Stimulated activated CD8-positive, alpha-beta memory T cell treated with anti-CD3 and anti-CD28 coated beads, Interleukin-15, amount 100 ng/mL, for 24 hours (primary cell): ENCODE results near the gene SNAI3.

Source experiments
- DNase-seq: peaks from one replicate; pipeline ENCODE4 v3.0.0-alpha.2; 2020; ENCODE audit warnings: low read depth

Gene SNAI3

DNA sequence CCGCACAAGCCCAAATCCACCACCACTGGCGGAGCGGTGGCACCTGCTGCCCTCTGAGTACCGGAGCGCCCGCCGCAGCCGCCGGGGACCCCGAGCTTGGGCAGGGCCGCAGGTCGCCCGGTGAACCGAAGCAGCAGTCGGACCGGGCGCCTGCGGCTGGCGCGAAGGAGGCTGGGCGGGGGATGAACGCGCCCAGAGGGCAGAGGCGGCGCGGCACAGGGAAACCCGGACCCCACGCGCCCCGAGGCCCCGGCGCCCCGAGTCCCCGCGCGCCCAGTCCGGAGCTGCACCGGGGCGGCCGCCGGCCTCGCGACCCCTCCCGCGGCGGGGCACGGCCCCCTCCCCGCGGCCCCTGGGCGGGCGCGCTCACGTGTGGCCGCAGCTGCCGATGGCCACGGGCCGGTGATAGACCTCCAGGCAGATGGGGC, 19.5 kb upstream of the SNAI3 start:
- DNase-seq, result no peak

DNA sequence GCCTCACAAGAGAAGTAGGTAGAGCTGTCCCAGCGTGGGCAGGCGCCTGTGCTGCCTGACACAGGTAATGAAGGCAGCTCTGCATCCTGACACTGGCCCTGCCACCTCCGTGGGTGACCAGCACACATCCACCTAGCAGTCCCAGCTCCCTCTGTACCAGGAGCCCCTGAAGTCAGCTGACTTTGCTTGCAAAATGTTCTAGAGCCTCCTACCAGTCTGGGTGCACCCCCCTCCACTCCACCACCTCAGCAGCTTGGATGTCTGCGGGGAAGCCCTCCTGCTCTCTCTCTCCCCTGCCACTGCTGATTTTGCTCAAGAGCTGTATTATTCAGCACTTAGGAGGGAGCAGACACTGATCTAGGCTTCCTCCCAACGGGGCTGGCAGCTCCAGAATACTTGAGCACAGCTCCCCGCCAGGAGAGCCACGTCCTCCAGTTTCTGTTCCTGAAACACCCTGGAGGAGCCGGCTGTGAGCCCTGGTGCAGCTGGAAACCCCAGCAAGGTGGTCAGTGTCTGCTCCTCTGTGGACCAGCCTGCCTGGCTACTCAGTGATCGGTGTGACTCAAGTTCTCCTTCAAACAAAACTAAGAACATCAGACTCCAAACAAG, 18.9 kb upstream of the SNAI3 start:
- DNase-seq, result no peak

DNA sequence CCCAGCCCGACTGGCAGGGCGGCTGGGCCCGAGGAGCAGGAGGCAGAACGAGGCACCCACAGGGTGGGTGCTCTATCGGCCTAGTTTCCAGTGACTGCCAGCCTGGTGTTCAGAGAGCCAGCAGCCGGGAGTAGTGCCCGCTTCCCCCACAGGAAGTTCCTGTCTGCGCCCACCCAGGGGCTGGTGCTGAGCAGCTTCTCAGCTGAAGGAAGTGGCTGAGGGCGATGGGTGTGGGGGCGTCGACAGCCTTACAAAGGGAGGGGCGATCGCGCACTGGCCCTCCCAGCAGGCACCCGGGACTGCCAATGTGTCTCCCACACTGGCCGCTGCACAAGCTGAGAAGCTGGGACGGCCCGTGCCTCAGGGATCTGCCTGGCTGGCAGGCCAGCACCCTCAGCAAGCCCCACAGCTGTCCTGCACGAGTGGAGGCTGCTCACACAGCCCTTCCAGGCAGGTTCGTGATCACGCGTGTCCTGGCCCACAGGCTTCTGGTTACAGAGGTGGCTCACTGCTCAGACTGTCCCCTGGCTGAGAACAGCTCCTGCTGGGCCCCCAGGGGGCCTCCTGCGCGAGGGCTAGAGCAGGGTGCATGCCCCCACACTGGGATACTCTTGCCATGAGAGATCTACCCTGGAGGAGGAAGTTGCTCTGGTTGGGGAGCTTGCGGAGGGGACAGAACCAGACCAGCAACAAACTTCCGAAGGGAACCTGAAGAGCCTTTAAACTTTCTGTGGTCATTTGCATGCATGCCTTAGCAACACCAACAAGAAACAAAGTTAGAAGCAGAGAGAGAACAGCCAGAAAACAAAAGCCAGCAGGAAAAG, 17.4 kb upstream of the SNAI3 start:
- no peak for DNase-seq

DNA sequence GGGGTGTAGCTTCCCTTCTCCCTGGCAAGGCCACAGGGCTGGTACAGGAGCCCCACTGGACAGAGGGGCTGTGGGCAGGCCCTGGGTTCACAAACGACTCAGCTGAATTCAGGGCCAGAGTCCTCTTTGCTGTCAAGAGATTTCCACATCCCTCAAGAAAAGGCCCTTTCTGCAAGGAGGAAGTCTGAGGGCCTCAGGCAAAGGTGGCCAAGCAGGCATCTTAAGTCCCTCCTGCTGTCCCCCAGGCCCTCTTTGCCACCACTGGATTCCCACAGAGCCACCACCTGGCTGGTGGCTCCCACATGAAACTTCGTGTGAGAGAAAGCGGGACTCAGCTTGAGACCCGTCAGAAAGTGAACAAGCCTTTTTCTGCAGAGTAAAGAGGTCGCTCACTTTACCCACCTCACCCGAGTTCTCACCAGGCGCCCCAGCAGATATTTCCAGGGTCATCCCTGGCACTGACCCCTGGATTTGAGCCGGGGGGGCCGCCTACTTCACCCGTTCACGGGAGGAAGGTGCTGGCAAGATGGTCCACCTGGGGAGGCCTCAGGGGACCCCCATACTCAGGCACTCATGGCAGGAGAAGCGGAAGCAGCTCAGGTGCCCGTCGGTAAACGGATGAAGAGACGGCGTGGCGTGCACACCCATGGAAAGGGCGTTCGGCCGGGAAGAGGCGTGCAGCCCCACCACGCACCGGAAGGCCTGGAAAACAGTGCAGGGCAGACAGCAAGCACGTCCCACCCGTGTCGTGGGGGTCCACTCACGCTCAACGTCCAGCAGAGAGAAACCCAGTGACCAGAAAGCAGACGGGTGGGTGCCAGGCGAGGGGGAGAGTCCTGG, 16.3 kb upstream of the SNAI3 start:
- DNase-seq, result no peak

DNA sequence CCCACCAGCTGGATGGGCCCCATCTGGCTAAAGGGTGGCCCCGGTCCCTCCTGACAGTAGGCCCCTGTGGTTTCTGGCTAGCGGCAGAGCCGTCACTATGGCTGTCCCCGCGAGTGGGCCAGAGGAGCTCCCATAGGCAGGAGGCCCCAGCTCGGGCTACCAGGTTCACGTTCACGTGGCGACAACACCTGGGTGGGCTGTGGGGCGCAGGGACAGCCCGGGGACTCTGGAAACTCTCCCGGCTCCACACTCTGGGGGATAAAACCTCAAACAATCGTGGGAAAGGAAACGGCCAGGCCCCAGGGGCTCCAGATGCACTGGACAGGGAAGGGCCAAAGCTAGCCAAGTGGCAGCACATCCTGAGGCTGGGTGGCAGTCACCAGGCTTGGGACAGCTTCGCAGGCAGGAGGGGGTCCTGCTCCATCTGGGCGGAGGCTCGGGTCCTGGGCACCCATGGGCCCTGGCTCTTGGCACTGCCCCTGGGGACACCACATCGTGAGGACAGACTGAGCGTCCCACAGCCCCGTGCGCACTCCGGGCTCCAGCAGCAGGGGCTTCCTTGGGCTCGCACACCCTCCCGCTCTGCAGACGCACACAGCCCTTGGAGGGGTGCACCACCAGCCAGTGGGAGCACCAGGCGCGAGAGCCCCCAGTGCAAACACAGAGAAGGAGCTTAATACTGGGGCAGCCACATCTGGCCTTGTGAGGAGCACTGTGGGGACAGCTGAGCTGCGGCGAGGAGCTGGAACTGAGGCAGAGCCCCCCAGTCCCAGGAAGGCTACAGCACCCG, 15.5 kb upstream of the SNAI3 start:
- DNase-seq, result no peak

DNA sequence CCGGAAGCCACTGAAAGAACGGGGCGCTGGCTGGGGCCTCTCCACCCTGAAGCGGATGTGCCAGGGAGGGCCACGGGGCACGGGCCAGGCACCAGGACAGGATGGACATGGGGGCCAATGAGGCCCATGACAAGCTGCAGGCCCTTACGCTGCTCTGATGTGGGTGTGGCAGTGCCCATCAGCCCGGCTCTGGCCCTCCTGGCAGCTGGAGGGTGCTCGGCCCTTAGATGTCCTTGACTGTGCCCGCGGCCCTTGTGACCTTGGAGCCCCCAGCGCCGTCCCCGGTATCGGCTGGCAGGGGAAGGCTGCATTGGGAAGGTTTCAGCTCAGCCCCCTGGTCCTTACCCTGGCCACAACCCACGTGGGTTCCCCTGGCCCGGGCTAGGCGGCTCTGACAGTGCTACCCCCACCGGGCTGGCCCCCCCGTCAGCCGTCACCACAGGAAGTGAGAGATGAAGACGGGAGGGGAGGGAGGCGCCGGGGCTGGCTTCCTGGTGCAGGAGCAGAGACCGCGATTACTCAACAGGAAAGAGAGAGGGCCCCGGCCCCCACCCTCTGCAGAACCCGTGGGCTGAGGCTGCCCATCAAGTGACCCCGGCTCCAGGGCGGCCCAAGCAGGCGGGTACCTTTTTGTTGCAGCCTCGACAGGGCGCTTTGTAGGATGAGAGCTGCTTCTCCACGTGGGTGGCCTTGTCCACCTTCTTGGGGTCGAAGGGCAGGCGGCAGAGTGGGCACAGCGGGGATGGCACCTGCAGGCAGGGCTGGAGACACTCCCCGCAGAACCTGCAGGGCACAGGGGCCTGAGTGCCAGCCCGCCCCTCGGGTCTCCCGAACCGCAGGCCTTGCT, 14.6 kb upstream of the SNAI3 start:
- DNase-seq, result peak; percentile 79

DNA sequence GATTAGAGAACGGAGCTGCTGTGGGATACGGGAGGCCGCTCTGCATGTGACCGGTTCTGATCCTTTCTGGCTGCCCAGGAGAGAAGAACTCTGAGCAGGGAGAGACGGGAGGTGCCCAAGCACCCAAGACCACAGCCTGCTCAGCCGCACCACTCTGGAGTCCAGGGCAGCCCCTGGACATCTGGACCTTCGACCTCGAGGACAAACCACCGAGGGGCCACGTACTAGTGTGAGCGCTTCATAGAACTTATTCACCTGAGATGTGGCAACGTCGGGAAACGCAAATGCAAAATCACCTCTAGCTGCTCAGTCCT, 14.0 kb upstream of the SNAI3 start:
- DNase-seq, result no peak

DNA sequence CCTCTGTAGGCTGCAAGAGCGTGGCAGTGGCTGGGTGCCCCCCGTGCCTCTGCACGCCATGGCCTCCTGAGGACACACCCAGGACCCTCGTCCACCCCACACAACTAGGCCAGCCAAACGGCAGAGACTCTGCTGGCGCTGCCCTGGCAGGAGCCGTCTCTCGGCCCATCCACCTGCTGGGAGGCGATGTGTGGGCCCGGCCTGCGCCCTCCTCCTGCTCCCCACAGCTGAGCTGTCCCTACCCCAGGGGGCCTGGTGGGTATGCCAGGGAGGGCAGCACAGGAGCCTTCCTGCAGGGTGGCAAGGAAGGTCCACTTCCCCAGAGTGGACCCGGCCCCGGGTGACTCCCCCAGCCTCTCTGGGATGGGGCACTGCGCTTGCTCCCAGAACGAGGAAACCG, 12.9 kb upstream of the SNAI3 start:
- no peak for DNase-seq

DNA sequence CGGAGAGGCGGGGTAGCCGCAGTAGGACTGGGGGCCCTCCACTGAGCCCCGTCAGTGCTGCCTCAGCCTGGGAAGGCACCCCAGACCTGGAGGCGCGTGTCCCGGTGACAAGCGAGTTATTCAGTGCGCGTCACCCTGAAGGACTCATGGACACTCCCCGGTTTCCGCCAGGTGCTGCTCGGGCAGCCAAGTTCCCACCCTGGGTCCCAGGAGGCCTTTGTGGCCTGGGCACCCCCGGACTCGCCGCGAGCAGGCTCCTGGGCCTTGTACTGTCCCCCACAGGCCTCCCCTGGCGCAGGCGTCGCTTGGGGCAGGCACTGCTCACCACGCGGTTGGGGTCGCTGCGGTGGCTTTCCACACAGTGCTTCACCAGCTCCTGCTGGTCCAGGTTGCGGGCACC, 12.3 kb upstream of the SNAI3 start:
- DNase-seq, result no peak

DNA sequence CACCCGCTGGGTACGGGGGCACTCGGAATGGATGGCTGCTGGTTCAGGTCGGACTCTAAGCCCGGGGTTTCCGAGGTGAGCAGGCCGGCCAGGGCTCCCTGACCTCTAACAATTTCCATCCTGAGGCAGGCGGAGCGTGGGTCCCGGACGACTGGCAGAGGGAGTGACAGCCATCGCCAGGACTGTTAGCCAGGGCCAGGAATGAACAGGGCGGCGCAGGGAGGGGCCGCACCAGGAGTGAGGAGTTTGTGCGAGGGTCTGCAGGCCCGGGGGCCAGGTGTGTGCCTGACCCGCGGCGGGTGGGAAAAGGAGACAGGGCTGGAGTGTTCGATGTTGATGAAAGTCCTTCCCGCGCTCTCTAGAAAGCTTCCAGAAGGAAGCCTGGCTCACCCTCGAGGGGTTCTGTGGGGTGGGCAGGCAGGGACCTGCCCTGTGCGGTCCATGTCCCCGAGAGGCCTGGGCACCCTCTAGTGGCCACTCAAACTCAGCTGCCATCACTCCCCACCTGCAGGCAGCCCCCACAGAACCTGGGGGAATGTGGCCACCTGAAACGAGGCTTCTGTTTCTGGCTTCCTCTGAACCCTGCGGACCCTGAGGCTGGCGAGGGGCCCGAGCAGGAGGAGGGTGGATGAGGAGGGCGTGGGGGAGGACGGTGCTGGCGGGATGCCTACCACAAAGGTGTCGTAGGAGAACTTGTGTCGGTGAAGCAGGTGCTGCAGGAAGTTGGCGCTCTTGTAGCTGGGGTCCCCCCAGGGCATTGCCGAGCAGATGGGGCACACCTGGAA, 11.7 kb upstream of the SNAI3 start:
- DNase-seq, result no peak

DNA sequence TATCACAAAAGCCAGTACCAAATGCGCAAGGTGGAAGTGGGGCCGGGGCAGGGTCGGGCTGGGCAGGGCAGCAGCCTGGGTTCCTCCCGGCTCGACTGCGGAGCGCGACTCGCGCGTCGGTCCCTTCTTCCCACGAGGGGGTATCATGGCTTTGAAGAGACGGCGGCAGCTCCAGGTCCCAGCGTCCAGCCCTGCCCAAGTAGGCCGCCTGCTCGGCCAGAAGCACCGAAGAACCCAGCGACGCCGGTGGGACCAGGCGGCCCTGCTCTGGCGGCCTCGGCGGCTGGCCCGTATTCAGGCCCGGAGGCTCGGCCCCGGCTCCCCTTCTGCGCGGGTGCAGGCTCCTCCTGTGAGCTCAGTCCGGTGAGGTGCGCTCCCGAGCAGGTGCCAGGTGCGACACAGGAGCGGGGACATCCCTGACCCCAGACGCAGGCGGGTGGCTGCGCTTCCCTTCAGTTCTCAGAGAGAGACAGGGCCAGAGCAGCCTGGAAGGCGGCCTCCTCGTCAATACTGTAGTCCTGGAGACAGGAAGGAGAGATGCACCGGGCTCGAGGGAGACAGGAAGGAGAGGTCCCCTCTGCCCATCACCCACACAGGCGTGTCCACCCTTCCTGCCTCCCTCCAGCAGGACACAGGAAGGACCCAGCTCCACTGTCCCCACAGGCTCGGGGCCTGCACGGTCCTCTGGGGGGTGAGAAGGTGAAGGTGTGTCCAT, 11.0 kb upstream of the SNAI3 start:
- no peak for DNase-seq

DNA sequence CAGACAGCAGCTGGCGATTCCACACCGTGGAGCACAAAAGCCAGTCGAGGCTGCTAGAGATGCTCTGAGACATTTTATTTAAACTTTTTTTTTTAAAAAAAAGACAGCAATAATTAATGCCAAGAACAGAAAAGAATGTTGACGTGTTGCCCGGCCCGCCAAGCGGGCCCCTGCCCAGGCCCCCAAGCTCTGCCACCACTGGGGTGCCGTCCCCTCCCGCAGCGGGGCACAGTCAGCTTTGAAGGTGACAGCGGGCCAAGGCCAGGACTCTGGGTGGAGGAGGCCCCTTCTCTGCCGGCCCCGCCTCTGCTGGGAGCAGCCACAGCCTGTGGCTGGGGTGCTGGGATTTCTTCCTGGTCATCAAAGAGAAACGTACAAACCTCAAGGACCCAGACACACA, 10.1 kb upstream of the SNAI3 start:
- no peak for DNase-seq

DNA sequence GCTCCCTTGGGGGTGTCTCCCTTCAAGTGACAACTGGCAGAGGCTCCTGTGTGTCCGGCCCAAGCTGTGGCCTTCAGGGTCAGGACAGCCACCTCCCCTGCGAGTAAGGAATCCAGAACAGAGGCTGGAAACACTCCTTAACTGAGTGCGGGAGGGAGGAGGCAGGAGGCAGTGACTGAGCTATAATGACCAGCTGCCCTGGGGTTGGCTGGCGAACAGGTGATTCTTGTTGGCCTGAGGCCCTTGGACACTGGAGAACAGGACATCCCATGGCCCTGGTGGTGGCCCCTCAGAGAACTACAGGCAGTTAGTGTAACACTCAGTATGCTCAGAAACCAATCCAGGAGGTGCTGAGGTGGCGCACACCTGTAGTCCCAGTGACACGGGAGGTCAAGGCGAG, 9.4 kb upstream of the SNAI3 start:
- no peak for DNase-seq

DNA sequence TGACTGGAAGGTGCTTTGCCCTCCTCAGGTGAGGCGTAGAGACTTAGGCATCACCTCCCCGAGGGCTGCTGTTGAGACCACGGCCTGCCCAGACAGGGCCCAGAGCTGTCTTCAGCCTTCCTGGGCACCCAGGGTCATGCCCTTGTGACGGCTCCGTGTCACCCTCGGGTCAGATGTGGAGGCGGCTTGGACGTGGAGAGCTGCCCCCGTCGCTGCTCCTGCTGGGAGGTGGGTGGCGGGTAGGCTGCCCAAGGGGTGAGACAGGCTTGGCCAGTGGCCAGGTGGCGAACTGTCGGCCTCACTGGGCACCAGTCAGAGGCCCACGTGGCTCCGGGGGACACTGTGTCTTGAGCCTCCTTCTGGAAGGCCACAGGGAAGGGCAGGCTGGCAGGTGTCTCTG, 8.9 kb upstream of the SNAI3 start:
- no peak for DNase-seq

DNA sequence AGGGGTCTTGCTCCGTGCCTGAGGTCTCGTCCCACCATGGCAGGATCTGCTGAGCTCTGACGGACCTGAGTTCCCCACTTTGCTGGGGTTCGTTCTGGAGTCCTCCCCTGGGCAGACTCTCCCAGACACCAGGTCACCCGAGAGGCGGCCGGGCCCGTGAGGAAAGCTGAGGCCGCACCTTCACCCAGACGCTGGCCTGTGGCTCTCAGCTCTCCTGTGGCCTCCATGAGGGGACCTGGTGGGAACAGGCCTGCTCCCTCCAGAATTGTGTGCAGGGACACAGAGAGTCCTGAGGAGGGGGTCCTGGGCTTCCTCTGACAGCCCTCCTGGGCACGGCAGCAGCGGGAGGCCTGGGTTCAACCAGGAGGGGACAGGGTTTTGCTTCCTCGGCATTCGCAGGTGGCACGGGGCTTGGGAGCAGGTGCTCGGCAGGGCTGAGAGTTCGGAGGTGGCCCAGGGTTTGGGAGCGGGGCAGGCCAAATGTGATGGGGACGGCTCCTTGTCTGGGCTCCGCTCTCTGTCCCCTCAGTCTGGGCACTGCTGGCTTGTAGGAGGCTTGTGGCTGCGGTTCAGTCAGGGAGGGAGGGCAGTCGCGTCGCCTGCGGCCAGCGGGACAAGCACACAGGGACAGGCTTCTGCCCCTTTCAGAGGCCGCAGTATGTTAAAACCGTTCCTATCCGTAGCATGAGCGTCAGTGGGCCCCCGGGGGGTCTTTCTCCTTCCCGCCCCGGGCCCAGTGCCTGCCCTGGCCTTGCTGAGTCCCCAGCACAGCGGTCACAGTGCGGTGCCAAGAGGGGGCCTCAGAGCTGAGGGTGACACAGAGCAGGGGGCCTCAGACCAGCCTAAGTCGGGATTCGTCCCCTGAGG, 8.1 kb upstream of the SNAI3 start:
- DNase-seq, result no peak

DNA sequence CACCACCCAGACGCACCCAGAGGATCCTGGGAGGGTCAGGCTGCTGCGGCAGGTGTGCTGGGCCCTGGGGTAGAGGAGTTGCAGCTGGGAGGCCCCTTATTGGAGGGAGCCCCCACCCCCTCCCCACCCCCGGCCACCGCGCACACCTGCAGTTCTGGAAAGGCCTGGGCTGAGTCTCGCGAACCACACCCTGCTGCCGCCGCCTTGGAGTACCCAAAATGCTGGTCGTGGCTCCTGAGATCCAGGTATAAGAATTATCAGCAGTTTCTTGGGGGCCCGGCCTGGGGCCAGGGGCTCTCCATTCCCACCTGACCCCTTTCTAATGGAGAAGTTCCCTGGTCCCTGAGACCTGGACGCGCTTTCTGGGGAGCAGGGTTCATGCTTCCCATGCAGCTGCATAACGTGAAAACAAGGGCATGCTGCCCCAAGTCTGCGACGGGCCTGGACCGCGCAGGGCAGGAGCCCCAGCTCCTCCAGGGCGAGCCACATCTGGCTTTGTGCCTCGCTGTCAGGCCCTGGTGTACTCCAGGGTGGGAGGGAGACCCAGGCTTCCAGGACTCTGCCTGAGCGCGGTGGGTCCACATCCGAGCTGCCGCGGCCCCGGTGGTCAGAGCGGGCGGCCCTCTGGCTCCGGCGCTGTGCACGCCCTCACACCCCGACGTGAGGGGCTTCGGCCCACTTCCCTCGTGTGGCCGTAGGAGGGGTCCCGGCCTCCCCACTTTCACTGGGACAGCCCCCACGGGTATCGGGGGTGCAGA, 7.3 kb upstream of the SNAI3 start:
- DNase-seq, result no peak

DNA sequence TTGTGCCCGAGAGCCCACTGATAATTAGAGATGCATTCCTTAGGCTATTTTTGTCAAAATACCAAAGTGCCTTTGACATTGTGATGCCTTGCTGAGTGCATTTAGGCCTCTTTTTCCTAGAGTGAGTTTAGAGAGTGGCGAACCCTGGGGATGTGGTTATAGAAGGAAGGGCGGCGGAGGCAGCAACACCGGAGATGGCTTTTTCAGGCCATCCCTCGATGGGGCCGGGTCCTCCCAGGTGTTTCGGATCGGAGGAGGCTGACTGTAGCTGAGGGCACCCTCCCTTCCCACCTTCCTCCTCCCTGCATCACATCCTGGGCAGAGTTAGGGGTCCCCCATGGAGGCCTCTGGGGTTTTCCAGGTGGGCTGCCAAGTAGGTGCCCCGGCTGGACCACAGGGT, 6.6 kb upstream of the SNAI3 start:
- DNase-seq, result no peak

DNA sequence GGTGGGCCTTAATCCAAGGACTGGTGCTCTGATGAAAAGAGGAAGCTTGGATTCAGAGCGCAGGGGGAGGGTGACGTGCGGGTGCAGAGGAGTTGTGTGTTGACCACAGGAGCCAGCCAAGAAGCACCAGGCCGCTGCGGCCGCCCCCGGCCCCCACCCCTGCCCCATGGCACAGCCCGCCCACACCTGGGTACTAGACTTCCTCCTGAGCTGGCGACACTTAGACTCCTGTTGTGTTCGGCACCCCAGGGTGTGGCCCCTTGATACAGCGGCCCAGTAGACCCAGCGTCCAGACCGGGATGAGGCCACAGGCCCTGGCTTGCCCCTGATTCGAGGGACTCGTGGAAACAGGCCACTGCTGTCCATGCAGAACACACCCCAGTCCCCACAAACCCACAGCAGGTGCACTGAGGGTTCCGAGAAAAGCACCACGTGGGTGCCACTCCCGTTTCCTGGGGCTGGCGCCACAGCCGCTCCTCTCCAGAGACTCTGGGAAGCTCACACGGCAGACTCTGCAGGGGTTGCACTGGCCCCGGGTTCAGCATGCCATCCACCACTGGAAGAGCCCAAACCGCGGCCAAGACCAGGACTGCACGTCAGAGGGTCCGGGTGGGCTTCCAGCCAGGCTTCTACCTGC, 5.7 kb upstream of the SNAI3 start:
- no peak for DNase-seq
